ENCODE data around the gene GPRIN2. TPM values are rescaled to one million over a fixed set of nuclear protein-coding genes. Genes with fewer than 3 reads are reported as not detected.
"Not testable (repeated sequence)": the region's sequence is repeated elsewhere in the genome, so short reads cannot be mapped to it uniquely, and the experiment has no call there.

Gene GPRIN2
- total RNA-seq, 1 donor from 2014 or later = 0.52 TPM

DNA sequence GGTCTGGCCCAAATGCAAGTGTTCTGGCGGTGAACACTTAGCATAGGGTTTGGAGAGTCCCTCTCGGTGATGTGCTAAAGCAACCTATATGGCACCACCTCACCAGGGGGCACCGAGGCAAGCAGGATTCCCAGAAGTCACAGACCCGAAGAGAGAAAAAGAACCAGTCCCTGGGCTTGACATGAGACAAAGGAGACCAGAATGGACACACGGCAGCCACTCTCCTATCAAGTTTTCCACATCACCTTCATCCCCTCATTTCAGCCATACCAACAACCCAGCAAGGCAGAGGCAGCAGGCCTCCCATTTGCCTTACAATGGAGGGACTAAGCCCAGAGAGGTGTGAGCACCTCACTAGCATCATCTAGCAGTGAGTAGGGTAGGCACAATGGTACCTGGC lies 19.7 kb downstream of the GPRIN2 start:
- Histone ChIP-seq H3K27ac (ENCODE audit: low read depth, low read length) (no peak overlapping the region), H3K9ac (ENCODE audit: low read depth in 1 of 3, low read length in 3 of 3) (no peak overlapping the region), H3K9me3 (ENCODE audit: control insufficient read depth in 3 of 3, low read length in 3 of 3) (peaks cover 0 to 2% (median 0%) of the 10 kb centered on the region in 3 donors), H3K36me3 (ENCODE audit: control insufficient read depth in 3 of 3, insufficient read depth in 3 of 3, low read length in 3 of 3) (no peaks in the 10 kb centered on the region), H3K4me1 (ENCODE audit: control insufficient read depth in 3 of 3, insufficient read depth in 3 of 3, low read length in 3 of 3) (peaks cover 0 to 2% (median 0%) of the 10 kb centered on the region in 3 donors), H3K4me3 (ENCODE audit: low read length in 3 of 3) (no peak overlapping the region), H3K27me3 (ENCODE audit: control insufficient read depth in 3 of 3, insufficient read depth in 3 of 3, low read length in 3 of 3) (peaks cover 24 to 37% (median 29%) of the 10 kb centered on the region in 3 donors)

- Histone ChIP-seq H3K9me3 (ENCODE audit: control insufficient read depth in 3 of 3, low read length in 3 of 3) (peaks cover 0 to 2% (median 0%) of the 10 kb centered on the region in 3 donors), H3K27ac (ENCODE audit: low read depth, low read length) (no peak overlapping the region), H3K4me3 (ENCODE audit: low read length in 3 of 3) (no peak overlapping the region), H3K36me3 (ENCODE audit: control insufficient read depth in 3 of 3, insufficient read depth in 3 of 3, low read length in 3 of 3) (no peaks in the 10 kb centered on the region), H3K9ac (ENCODE audit: low read depth in 1 of 3, low read length in 3 of 3) (no peak overlapping the region), H3K27me3 (ENCODE audit: control insufficient read depth in 3 of 3, insufficient read depth in 3 of 3, low read length in 3 of 3) (peaks cover 24 to 37% (median 29%) of the 10 kb centered on the region in 3 donors), H3K4me1 (ENCODE audit: control insufficient read depth in 3 of 3, insufficient read depth in 3 of 3, low read length in 3 of 3) (peaks cover 0 to 2% (median 0%) of the 10 kb centered on the region in 3 donors)
Measured at GRCh38 chr10:46536171-46536570, 20.3 kb downstream of the GPRIN2 start.

- Histone ChIP-seq H3K4me1 (ENCODE audit: control insufficient read depth in 3 of 3, insufficient read depth in 3 of 3, low read length in 3 of 3) (no peaks in the 10 kb centered on the region), H3K9me3 (ENCODE audit: control insufficient read depth in 3 of 3, low read length in 3 of 3) (peaks cover 0 to 2% (median 0%) of the 10 kb centered on the region in 3 donors), H3K4me3 (ENCODE audit: low read length in 3 of 3) (no peak overlapping the region), H3K36me3 (ENCODE audit: control insufficient read depth in 3 of 3, insufficient read depth in 3 of 3, low read length in 3 of 3) (no peaks in the 10 kb centered on the region), H3K27me3 (ENCODE audit: control insufficient read depth in 3 of 3, insufficient read depth in 3 of 3, low read length in 3 of 3) (peaks cover 18 to 26% (median 21%) of the 10 kb centered on the region in 3 donors), H3K9ac (ENCODE audit: low read depth in 1 of 3, low read length in 3 of 3) (no peak overlapping the region), H3K27ac (ENCODE audit: low read depth, low read length) (no peak overlapping the region)
Measured at GRCh38 chr10:46534828-46535524, 21.5 kb downstream of the GPRIN2 start.

DNA sequence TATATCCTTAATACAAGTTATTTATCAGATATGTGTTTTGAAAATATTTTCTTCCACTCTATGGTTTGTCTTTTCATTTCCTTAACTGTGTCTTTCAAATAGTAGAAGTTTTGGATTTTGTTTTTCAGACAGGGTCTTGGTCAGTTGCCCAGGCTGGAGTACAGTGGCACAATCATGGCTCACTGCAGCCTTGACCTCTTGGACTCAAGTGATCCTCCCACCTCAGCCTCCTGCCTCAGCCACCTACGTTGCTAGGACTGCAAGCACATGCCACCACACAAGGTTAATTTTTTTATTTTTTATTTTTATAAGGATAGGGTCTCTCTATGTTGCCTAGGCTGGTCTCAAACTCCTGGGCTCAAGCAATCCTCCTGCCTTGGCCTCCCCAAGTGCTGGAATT lies 24.2 kb downstream of the GPRIN2 start:
- not testable (repeated sequence) for H3K36me3 ChIP-seq (ENCODE audit: control insufficient read depth in 3 of 3, insufficient read depth in 3 of 3, low read length in 3 of 3); H3K4me1 ChIP-seq (ENCODE audit: control insufficient read depth in 3 of 3, insufficient read depth in 3 of 3, low read length in 3 of 3); H3K9ac ChIP-seq (ENCODE audit: low read depth in 1 of 3, low read length in 3 of 3); H3K4me3 ChIP-seq (ENCODE audit: low read length in 3 of 3); H3K9me3 ChIP-seq (ENCODE audit: control insufficient read depth in 3 of 3, low read length in 3 of 3); H3K27ac ChIP-seq (ENCODE audit: low read depth, low read length)
- H3K27me3 ChIP-seq (ENCODE audit: control insufficient read depth in 3 of 3, insufficient read depth in 3 of 3, low read length in 3 of 3) = peaks cover 16 to 19% (median 17%) of the 10 kb centered on the region in 3 donors

GRCh38 chr10:46530249-46531186 lies 25.9 kb downstream of the GPRIN2 start:
- no peaks in the 10 kb centered on the region for H3K9me3 ChIP-seq (ENCODE audit: control insufficient read depth in 3 of 3, low read length in 3 of 3)
- no peak overlapping the region for H3K9ac ChIP-seq (ENCODE audit: low read depth in 1 of 3, low read length in 3 of 3)
- no peak overlapping the region for H3K27ac ChIP-seq (ENCODE audit: low read depth, low read length)
- H3K4me3 ChIP-seq (ENCODE audit: low read length in 3 of 3) = no peak overlapping the region
- no peaks in the 10 kb centered on the region for H3K4me1 ChIP-seq (ENCODE audit: control insufficient read depth in 3 of 3, insufficient read depth in 3 of 3, low read length in 3 of 3)
- H3K27me3 ChIP-seq (ENCODE audit: control insufficient read depth in 3 of 3, insufficient read depth in 3 of 3, low read length in 3 of 3) = peaks cover 5 to 7% (median 6%) of the 10 kb centered on the region in 3 donors
- no peaks in the 10 kb centered on the region for H3K36me3 ChIP-seq (ENCODE audit: control insufficient read depth in 3 of 3, insufficient read depth in 3 of 3, low read length in 3 of 3)

DNA sequence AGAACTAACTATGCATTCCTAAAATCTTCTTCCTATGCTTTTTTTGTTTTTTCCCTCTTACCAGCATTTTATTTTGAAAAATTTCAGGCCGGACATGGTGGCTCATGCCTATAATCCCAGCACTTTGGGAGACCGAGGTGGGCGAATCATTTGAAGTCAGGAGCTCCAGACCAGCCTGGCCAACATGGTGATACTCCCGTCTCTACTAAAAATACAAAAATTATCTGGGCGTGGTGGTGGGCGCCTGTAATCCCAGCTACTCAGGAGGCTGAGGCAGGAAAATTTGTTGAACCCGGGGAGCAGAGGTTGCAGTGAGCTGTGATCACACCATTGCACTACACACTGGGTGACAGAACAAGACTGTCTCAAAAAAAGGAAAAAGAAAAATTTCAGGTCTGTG lies 26.7 kb downstream of the GPRIN2 start:
- not testable (repeated sequence) for H3K27me3 ChIP-seq (ENCODE audit: control insufficient read depth in 3 of 3, insufficient read depth in 3 of 3, low read length in 3 of 3); H3K4me3 ChIP-seq (ENCODE audit: low read length in 3 of 3); H3K4me1 ChIP-seq (ENCODE audit: control insufficient read depth in 3 of 3, insufficient read depth in 3 of 3, low read length in 3 of 3); H3K27ac ChIP-seq (ENCODE audit: low read depth, low read length); H3K9me3 ChIP-seq (ENCODE audit: control insufficient read depth in 3 of 3, low read length in 3 of 3); H3K9ac ChIP-seq (ENCODE audit: low read depth in 1 of 3, low read length in 3 of 3); H3K36me3 ChIP-seq (ENCODE audit: control insufficient read depth in 3 of 3, insufficient read depth in 3 of 3, low read length in 3 of 3)

DNA sequence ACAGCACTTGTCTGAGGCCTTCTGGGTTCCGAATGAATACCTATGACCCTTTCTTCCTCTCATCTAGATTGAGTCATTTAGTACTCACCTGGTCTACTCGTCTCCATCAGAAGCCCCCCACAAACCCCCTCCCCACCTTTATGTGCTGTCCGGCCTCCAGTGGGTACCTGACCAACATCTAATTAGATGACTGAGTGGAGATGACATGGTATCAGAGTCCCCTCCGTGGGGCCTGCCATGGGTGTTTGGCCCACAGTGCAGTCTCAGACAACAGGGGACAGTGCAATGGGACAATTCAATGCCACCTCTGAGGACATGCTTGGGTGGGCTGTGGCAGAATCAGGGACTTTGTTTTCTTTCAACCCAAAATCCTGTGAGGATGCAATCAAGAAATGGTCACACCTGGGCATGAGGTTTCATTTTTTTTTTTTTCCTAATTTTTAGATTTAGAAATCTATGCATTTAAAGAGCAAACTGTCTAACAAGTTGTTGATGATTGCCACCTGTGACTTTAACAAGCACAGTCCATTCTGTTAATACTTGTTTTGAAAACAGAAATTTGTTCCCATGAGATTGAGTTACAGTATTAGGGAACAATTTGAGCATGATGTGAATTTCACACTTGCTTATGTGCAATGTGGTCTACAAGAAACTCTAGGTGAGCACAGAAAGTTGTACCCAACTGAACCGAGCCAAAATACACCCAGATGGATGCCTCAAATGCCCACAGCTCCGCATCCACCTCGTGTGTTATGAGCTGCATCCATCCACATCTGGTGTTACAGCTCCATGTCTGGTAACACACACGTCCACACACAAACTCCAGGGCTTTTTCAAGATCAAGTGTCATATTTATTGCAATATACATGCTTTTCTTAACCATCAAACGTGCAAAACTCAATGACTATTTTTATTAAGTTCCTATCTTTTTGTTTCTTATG lies 27.5 kb downstream of the GPRIN2 start:
- H3K9ac ChIP-seq (ENCODE audit: low read depth in 1 of 3, low read length in 3 of 3) = no peak overlapping the region
- H3K4me3 ChIP-seq (ENCODE audit: low read length in 3 of 3) = no peak overlapping the region
- H3K4me1 ChIP-seq (ENCODE audit: control insufficient read depth in 3 of 3, insufficient read depth in 3 of 3, low read length in 3 of 3) = no peaks in the 10 kb centered on the region
- H3K9me3 ChIP-seq (ENCODE audit: control insufficient read depth in 3 of 3, low read length in 3 of 3) = no peaks in the 10 kb centered on the region
- H3K27me3 ChIP-seq (ENCODE audit: control insufficient read depth in 3 of 3, insufficient read depth in 3 of 3, low read length in 3 of 3) = peaks cover 3 to 7% (median 4%) of the 10 kb centered on the region in 3 donors
- H3K27ac ChIP-seq (ENCODE audit: low read depth, low read length) = no peak overlapping the region
- H3K36me3 ChIP-seq (ENCODE audit: control insufficient read depth in 3 of 3, insufficient read depth in 3 of 3, low read length in 3 of 3) = no peaks in the 10 kb centered on the region

GRCh38 chr10:46528171-46528671 lies 28.2 kb downstream of the GPRIN2 start:
- Histone ChIP-seq H3K36me3 (ENCODE audit: control insufficient read depth in 3 of 3, insufficient read depth in 3 of 3, low read length in 3 of 3) (no peaks in the 10 kb centered on the region), H3K4me3 (ENCODE audit: low read length in 3 of 3) (no peak overlapping the region), H3K9me3 (ENCODE audit: control insufficient read depth in 3 of 3, low read length in 3 of 3) (no peaks in the 10 kb centered on the region), H3K9ac (ENCODE audit: low read depth in 1 of 3, low read length in 3 of 3) (no peak overlapping the region), H3K27ac (ENCODE audit: low read depth, low read length) (no peak overlapping the region), H3K27me3 (ENCODE audit: control insufficient read depth in 3 of 3, insufficient read depth in 3 of 3, low read length in 3 of 3) (peaks cover 3 to 7% (median 4%) of the 10 kb centered on the region in 3 donors), H3K4me1 (ENCODE audit: control insufficient read depth in 3 of 3, insufficient read depth in 3 of 3, low read length in 3 of 3) (no peaks in the 10 kb centered on the region)

DNA sequence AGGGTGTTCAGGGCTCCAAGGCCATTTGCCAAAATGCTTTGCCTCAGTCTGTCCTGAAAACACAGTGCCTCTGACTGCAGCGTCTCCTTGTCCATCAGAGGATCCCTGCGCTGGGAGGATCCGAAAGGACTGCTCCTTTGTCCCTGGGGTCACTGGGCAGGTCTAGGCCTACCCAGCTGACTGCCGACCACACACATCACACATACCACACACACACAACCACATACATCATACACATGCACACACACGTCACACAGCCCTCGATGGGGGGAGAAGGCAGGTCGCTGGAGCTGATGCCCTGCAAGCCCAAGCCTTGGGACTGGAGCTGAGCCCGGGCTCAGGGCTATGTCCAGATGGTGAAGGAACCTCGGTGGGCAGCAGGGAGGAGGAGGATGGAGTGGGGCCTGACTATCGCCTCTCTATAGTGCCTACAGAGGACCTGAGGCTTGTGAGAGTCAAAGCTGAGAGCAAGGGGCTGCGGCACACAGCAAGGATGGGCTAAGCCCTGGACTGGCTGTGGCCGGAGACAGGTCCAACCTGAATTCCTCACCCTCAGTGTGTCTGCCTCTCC lies 29.1 kb downstream of the GPRIN2 start:
- Histone ChIP-seq H3K27me3 (ENCODE audit: control insufficient read depth in 3 of 3, insufficient read depth in 3 of 3, low read length in 3 of 3) (peaks cover 3 to 7% (median 4%) of the 10 kb centered on the region in 3 donors), H3K27ac (ENCODE audit: low read depth, low read length) (no peak overlapping the region), H3K36me3 (ENCODE audit: control insufficient read depth in 3 of 3, insufficient read depth in 3 of 3, low read length in 3 of 3) (no peaks in the 10 kb centered on the region), H3K9ac (ENCODE audit: low read depth in 1 of 3, low read length in 3 of 3) (no peak overlapping the region), H3K4me3 (ENCODE audit: low read length in 3 of 3) (no peak overlapping the region), H3K9me3 (ENCODE audit: control insufficient read depth in 3 of 3, low read length in 3 of 3) (no peaks in the 10 kb centered on the region), H3K4me1 (ENCODE audit: control insufficient read depth in 3 of 3, insufficient read depth in 3 of 3, low read length in 3 of 3) (no peaks in the 10 kb centered on the region)
